ENCODE data around the gene CEBPG.

CEBPG gene

DNA sequence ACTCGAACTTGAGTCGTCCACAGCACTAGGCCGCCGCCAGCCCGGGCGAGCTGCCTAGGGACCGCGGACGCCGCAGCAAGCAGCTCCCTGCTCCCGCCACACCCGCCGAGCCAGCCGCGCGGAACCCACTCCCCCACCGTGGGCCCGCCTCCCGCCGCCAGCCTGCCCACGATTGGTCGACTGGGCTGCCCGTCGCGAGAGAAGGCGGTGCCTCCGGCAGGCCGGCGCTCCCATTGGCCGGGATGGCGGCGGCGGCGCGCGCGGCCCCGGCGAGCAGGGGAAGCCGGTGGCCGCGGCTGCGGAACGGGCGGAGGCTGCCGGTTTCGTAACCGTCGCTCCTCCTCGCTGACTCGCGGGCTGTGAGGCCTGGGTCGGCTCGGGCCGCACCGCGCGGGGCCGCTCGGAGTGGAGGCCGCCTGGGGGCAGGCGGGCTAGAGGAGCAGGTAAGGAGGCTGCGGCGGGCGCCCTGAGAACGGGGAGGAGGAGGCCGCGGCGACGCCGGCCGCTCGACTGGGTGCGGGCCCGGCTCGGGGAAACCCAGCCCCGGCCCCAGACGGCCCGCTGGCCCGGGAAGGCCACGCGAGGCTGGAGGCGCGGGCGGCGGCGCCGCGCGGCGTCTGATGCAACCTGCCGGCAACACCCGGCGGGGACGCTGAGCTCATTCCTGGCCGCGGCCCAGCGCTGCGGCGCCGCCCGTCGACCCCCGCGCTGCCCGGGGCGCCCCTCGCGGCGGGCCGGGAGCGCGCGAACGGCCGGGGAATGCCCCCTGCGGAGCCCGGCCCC lies at the start of gene CEBPG:
TSS of gene CEBPG (plus strand) at position 257 of the 783 bp plus-strand sequence. CDS start 5,531 bp downstream, outside the sequence.
- H3K9ac ChIP-seq (ENCODE audit: low read length): peak within 1 kb of the TSS; percentile 83
- peak within 1 kb of the TSS; percentile 79 for H3K27ac ChIP-seq (ENCODE audit: low read length)
- DNase-seq: peak; percentile 88
- no peaks in the 10 kb centered on the region for H3K36me3 ChIP-seq (replicated peaks; ENCODE audit: insufficient read depth, low read length)
- peaks cover 18% of the 10 kb centered on the region for H4K20me1 ChIP-seq (ENCODE audit: insufficient read depth, low read length)
- peak within 1 kb of the TSS; percentile 72 for H2AFZ ChIP-seq (ENCODE audit: low read length)
- peaks cover 10% of the 10 kb centered on the region for H3F3A ChIP-seq (ENCODE audit: insufficient read depth, low read length)
- H3K9me2 ChIP-seq (replicated peaks; ENCODE audit: insufficient read depth, low read length): no peaks in the 10 kb centered on the region
- no peaks in the 10 kb centered on the region for H3K9me3 ChIP-seq (replicated peaks; ENCODE audit: insufficient read depth, low read length)
- no peaks in the 10 kb centered on the region for H3K27me3 ChIP-seq (replicated peaks; ENCODE audit: insufficient read depth, low read length)
- peak within 1 kb of the TSS; percentile 88 for H3K4me2 ChIP-seq (ENCODE audit: low read depth, low read length)
- TF ChIP-seq EZH2phosphoT487 (IDR thresholded peaks at IDR 0.05; ENCODE audit: low read length): no peak
- no peak for TF ChIP-seq EZH2 (optimal IDR thresholded peaks at IDR 0.05; ENCODE audit: low read depth, low read length)
- TF ChIP-seq, protein P1, sequence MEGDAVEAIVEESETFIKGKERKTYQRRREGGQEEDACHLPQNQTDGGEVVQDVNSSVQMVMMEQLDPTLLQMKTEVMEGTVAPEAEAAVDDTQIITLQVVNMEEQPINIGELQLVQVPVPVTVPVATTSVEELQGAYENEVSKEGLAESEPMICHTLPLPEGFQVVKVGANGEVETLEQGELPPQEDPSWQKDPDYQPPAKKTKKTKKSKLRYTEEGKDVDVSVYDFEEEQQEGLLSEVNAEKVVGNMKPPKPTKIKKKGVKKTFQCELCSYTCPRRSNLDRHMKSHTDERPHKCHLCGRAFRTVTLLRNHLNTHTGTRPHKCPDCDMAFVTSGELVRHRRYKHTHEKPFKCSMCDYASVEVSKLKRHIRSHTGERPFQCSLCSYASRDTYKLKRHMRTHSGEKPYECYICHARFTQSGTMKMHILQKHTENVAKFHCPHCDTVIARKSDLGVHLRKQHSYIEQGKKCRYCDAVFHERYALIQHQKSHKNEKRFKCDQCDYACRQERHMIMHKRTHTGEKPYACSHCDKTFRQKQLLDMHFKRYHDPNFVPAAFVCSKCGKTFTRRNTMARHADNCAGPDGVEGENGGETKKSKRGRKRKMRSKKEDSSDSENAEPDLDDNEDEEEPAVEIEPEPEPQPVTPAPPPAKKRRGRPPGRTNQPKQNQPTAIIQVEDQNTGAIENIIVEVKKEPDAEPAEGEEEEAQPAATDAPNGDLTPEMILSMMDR (IDR thresholded peaks at IDR 0.05; ENCODE audit: low read length): no peak
- peaks cover 46% of the 10 kb centered on the region for H3K79me2 ChIP-seq (ENCODE audit: low read length)
- peak within 1 kb of the TSS; percentile 79 for H3K4me3 ChIP-seq (ENCODE audit: low read length)
- peaks cover 4% of the 10 kb centered on the region; the same call in 1 of the 2 replicates for H3K4me1 ChIP-seq (ENCODE audit: low read length)

DNA sequence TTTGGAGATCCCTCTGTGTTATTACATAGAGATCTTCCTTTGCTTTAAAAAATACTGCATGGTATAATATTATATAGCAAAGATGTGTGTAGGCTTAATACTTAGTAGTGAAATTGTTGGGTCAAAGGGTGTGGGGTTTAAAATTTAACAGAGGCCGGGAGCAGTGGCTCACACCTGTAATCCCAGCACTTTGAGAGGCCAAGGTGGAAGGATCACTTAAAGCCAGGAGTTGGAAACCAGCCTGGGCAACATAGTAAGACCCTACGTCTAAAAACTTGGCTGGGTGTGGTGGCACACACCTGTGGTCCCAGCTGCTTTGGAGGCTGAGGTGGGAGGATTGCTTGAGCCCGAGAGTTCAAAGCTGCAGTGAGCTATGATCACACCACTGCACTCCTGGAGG lies 48.9 kb upstream of the CEBPG start:
- H4K20me1 ChIP-seq (ENCODE audit: insufficient read depth, low read length): no peaks in the 10 kb centered on the region
- H2AFZ ChIP-seq (ENCODE audit: low read length): no peak overlapping the region
- no peaks in the 10 kb centered on the region for H3K9me3 ChIP-seq (replicated peaks; ENCODE audit: insufficient read depth, low read length)
- no peaks in the 10 kb centered on the region for H3K79me2 ChIP-seq (ENCODE audit: low read length)
- H3K27ac ChIP-seq (ENCODE audit: low read length): no peak overlapping the region
- no peaks in the 10 kb centered on the region for H3K4me1 ChIP-seq (ENCODE audit: low read length)
- H3K4me3 ChIP-seq (ENCODE audit: low read length): no peak overlapping the region
- H3K36me3 ChIP-seq (replicated peaks; ENCODE audit: insufficient read depth, low read length): no peaks in the 10 kb centered on the region
- no peaks in the 10 kb centered on the region; the same call in 1 of the 2 replicates for H3K27me3 ChIP-seq (replicated peaks; ENCODE audit: insufficient read depth, low read length)
- no peaks in the 10 kb centered on the region for H3F3A ChIP-seq (ENCODE audit: insufficient read depth, low read length)
- TF ChIP-seq, protein P1 (IDR thresholded peaks at IDR 0.05; ENCODE audit: low read length): no peak
- no peak for TF ChIP-seq EZH2 (optimal IDR thresholded peaks at IDR 0.05; ENCODE audit: low read depth, low read length)
- no peak for TF ChIP-seq EZH2phosphoT487 (IDR thresholded peaks at IDR 0.05; ENCODE audit: low read length)
- no peak overlapping the region for H3K4me2 ChIP-seq (ENCODE audit: low read depth, low read length)
- no peak for DNase-seq
- H3K9ac ChIP-seq (ENCODE audit: low read length): no peak overlapping the region
- H3K9me2 ChIP-seq (replicated peaks; ENCODE audit: insufficient read depth, low read length): no peaks in the 10 kb centered on the region

DNA sequence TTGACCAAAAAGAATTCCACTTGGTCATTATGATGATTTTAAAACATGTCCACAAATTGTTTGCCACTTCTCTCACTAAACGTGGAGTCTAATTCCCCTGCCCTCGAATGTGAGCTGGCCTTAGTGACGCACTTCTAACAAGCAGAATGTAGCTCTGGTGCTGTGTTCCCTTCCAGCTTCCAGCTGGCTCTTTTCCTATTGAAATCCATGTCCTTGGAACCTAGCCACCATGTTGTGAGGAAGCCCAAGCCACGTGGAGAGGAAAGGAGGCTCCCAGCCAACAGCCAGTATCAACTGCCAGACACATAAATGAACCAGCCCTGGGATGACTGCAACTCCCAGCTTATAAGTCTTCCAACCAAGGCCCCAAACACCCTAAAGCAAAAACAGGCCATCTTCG lies 47.6 kb upstream of the CEBPG start:
- Histone ChIP-seq H3K27me3 (replicated peaks; ENCODE audit: insufficient read depth, low read length) (no peaks in the 10 kb centered on the region; the same call in 1 of the 2 replicates), H3K4me1 (ENCODE audit: low read length) (no peaks in the 10 kb centered on the region), H3K4me2 (ENCODE audit: low read depth, low read length) (no peak overlapping the region), H3K36me3 (replicated peaks; ENCODE audit: insufficient read depth, low read length) (no peaks in the 10 kb centered on the region), H3K9me3 (replicated peaks; ENCODE audit: insufficient read depth, low read length) (no peaks in the 10 kb centered on the region), H3K79me2 (ENCODE audit: low read length) (no peaks in the 10 kb centered on the region), H3K4me3 (ENCODE audit: low read length) (no peak overlapping the region), H2AFZ (ENCODE audit: low read length) (no peak overlapping the region), H3K9me2 (replicated peaks; ENCODE audit: insufficient read depth, low read length) (no peaks in the 10 kb centered on the region), H4K20me1 (ENCODE audit: insufficient read depth, low read length) (no peaks in the 10 kb centered on the region), H3K9ac (ENCODE audit: low read length) (no peak overlapping the region), H3K27ac (ENCODE audit: low read length) (no peak overlapping the region), H3F3A (ENCODE audit: insufficient read depth, low read length) (no peaks in the 10 kb centered on the region)
- TF ChIP-seq, protein P1 (IDR thresholded peaks at IDR 0.05; ENCODE audit: low read length): no peak
- no peak for TF ChIP-seq EZH2 (optimal IDR thresholded peaks at IDR 0.05; ENCODE audit: low read depth, low read length)
- TF ChIP-seq EZH2phosphoT487 (IDR thresholded peaks at IDR 0.05; ENCODE audit: low read length): no peak
- DNase-seq: no peak

All from MM.1S (cell line).